DMS153 (cell line): Measurements from ENCODE around the gene ALG8.
"Not testable (repeated sequence)": the region's sequence is repeated elsewhere in the genome, so short reads cannot be mapped to it uniquely, and the experiment has no call there.

ENCODE experiments used
- DNase-seq: peaks from one replicate; lab custom pipeline; 2025; lab: John Stamatoyannopoulos, UW

The ALG8 gene

DNA sequence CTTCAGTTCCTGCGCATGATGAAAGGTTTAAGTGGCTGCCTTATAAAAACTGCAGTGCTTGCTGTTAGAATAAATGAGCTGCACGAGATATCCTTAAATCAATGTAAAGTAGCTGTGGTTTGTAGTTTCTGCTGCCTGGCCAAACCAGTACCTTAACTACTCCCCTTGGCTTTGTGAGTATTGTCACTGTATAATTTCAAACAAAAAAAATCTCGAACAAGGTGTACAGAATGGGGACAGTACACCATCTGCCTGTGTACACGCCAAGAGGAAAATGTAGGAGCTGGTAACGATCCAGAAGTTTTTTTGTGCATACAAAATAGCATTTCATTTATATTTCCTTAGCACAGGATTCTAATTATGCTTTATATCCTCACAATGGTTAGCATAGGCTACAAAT lies 39.2 kb downstream of the ALG8 start:
- DNase-seq: peak; percentile 59

DNA sequence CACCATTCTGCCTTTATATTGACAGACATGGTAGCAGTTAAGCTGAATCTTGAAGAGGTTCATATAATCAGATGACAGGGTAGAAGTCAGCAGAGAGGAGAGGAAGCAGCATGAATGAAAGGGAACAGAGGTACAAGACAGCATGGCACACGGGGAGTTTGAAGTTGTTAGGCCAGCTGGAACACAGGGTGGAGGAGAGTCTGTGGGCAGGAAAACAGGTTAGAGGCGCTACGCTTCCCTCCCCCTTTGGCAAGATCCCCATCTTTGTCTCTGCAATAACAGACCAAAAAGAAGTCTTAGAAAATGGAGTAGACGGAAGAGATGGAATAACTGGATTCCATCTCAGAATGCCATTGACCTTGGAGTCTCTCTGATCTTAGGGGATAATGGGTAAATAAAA lies 39.8 kb downstream of the ALG8 start:
- peak; percentile 42 for DNase-seq

DNA sequence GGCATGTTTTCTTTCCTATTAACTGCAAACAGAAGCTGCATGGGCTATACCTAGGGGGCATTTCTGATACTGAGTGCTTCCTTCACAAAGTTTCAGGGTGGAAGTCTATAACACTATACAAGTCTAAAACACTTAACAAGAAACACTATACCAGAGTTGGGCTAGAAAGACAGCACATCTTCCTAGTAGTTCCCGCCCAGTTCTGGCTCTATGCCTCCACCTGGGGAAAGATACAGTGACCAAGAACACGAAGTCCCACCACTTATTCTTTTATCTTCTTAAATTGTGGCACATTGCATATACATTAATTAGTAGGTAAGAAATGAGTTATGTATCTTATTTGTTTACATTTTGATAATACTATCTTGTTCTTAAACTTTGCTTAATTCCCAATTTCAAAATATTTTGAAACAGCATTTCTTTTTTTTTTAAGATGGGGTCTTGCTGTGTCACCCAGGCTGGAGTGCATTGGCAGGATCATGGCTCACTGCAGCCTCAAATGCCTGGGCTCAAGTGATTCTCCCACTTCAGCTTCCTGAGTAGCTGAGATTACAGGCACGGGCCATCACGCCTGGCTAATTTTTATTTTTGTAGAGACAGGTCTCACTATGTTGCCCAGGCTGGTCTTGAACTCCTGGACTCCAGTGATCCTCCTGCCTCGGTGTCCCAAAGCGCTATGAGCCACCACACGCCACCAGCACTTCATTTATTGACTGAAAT lies 41.6 kb downstream of the ALG8 start:
- no peak for DNase-seq

DNA sequence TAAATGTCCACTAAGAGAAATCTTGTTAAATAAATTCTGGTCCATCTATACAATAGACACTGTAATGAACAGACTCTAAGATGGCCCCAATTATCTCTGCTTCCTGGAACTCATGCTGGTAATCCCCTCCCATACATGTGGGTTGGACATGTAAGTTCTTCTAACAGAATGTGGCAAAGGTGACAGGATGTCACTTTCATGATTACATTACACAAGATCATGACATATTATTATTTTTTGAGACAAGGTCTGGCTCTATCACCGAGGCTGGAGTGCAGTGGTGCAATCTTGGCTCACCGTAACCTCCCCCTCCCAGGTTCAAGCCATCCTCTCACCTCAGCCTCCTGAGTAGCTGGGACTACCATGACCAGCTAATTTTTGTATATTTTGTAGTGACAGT lies 45.2 kb downstream of the ALG8 start:
- no peak for DNase-seq

DNA sequence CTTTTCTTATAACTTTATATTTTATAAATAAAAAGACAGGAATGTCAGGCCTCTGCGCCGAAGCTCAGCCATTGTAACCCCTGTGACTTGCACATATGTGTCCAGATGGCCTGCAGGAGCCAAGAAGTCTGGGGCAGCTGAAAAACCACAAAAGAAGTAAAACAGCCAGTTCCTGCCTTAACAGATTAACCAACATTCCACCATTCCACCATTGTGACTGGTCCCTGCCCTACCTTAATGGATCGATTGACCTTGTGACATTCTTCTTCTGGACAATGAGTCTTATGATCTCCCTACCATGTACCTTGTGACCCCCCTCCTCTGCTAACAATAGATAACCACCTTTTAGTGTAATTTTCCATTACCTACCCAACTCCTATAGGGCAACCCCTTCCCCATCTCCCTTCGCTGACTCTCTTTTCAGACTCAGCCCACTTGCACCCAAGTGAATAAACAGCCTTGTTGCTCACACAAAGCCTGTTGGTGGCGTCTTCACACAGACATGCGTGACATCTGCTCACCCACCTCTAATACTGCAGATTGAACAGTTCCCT lies 52.8 kb downstream of the ALG8 start:
- not testable (repeated sequence) for DNase-seq

DNA sequence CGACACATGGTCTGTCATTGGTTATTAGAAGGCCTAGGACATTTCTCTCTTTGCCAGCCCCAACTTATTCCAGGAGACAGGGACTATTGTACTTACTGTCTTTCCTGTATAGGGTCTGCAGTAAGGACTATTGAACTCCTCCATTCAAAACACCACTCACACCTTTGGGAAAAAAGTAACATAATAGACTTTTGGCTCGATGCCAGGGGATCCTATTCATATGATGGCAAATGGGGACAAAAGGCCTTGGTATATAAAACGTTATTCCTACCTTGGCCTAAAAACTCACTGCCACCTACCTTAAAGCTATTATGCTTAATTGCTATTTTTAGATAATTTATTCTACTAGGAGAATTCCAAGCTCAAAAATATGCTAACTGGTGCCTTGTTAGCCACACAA lies 53.5 kb downstream of the ALG8 start:
- DNase-seq: no peak

DNA sequence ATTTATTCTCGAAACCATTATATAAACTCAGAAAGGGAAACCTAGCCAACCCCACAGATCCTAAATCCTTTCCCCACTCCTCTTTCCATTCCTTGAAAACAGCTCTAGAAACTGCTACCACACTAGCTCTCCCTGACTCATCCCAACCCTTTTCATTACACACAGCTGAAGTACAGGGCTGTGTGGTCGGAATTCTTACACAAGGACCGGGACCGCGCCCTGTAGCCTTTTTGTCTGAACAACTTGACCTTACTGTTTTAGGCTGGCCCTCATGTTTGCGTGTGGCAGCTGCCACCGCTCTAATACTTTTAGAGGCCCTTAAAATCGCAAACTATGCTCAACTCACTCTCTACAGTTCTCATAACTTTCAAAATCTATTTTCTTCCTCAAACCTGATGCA lies 54.9 kb downstream of the ALG8 start:
- DNase-seq: not testable (repeated sequence)

DNA sequence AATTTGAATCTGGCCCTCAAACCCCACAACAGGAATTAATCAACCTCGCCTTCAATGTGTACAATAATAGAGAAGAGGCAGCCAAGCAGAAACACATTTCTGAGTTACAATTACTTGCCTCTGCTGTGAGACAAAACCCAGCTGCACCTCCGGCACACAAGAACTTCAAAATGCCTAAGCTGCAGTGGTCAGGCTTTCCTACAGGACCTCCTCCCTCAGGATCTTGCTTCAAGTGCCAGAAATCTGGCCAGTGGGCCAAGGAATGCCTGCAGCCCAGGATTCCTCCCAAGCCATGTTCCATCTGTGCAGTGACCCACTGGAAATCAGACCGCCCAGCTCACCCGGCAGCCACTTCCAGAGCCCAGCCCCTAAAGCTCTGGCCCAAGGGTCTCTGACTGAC lies 56.4 kb downstream of the ALG8 start:
- DNase-seq: no peak

DNA sequence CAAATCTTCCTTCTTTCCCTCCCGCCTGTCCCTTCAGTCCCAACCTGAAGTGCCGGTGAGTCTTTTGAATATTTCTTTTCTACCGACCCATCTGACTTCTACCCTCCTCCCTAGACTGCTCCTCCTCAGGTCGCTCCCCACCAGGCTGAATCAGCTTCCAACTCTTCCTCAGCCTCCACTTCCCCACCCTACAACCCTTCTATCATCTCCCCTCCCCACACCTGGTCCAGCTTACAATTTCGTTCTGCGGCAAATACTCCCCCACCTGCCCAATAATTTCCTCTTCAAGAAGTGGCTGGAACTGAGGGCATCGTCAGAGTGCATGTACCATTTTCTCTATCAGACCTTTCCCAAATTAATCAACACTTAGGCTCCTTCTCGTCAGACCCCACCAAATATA lies 57.3 kb downstream of the ALG8 start:
- DNase-seq: no peak

DNA sequence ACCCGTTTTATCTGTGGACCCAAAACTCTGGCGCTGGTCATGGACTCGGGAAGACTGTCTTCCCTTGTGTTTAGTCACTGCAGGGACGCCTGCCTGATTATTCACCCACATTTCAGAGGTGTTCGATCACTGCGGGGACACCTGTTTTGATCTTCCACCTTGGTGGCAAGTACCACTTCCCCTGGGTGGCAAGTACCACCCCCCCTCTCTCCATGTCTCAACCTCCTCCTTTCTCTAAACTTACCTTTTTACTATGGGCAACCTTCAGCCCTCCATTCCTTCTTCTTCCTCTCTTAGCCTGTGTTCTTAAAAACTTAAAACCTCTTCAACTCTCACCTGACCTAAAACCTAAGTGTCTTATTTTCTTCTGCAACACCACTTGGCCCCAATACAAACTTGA lies 57.8 kb downstream of the ALG8 start:
- DNase-seq: no peak

DNA sequence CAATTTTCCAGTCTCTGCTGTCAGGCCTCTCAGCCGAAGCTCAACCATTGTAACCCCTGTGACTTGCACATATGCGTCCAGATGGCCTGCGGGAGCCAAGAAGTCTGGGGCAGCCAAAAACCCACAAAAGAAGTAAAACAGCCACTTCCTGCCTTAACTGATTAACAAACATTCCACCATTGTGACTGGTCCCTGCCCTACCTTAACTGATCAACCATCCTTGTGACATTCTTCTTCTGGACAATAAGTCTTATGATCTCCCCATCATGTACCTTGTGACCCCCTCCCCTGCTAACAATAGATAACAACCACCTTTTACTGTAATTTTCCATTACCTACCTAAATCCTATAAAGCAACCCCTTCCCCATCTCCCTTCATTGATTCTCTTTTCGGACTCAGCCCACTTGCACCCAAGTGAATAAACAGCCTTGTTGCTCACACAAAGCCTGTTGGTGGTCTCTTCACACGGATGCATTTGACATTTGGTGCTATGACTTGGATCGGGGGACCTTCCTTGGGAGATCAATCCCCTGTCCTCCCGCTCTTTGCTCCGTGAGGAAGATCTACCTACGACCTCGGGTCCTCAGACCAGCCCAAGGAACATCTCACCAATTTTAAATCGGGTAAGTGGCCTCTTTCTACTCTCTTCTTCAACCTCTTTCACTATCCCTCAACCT lies 58.5 kb downstream of the ALG8 start:
- no peak for DNase-seq

DNA sequence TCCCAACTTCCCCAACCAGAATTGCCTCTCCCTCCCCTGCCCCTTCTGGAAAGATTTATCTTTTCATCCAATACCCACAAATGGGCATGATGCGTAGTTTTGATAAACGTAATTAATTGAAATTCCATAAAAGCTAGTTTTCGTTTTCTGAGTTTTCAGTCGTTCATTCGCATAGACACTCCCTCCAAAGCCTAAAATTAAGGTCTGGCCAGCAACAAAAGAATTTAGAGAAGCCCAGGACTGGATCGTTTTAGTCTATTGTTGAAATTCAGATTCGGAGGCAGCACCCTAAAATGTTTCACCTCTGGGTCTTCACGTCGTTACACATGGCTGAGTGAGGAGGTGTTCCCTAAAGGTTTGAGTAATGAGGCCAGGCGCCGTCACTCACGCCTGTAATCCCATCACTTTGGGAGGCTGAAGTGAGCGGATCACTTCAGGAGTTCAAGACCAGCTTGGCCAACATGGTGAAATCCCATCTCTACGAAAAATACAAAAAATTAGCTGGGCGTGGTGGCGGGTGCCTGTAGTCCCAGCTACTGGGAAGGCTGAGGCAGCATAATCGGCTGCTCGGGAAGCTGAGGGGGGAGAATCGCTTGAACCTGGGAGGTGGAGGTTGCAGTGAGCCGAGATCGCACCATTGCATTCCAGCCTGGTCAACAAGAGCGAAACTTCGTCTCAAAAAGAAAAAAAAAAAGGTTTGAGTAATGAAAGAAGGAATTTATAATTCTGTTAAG lies 59.2 kb downstream of the ALG8 start:
- no peak for DNase-seq

DNA sequence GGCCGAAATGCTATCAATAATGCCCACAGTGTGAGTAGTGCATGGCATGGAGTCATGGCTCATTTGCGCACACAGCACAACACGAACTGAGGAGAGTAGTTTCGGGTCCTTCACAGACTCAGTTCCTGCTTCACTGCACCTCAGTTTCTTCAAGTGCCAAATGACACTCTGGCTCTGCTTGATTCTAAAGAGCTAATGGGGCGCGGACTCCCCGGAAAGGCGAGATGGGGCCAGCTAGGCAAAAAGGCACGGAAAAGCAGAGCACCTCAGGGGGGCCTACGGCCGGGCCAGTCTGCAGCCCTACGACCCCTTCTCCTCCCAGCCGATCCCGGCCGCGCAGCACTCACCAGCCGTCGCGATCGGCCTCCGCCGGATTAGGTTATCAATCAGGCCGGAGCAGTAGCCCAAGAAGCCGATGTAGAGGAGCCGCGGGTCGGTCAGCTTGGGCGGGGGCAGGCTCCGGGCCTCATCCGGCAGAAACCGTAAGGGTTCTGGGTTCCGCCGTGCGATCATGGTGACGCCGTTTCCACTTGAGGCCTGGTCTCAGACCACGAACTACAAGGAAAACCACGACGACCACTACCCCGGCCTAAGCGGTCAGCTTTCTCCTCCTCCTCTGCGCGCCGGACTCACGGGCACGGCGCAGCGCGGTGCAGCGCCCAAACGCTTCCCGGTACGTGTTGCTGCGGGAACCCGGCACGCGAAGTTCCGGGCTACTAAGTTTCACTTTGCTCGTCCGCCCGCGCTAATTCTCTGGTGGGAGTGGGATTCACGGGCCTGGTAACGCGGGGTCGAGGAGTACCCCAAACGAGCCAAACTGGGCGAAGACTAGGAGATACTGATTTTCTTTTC lies 60.0 kb downstream of the ALG8 start, which contains the start of gene NDUFC2:
TSS of gene NDUFC2 (minus strand) at position 631 of the 852 bp plus-strand sequence. CDS start at position 513, 118 bp downstream.
- DNase-seq: peak; percentile 46

DNA sequence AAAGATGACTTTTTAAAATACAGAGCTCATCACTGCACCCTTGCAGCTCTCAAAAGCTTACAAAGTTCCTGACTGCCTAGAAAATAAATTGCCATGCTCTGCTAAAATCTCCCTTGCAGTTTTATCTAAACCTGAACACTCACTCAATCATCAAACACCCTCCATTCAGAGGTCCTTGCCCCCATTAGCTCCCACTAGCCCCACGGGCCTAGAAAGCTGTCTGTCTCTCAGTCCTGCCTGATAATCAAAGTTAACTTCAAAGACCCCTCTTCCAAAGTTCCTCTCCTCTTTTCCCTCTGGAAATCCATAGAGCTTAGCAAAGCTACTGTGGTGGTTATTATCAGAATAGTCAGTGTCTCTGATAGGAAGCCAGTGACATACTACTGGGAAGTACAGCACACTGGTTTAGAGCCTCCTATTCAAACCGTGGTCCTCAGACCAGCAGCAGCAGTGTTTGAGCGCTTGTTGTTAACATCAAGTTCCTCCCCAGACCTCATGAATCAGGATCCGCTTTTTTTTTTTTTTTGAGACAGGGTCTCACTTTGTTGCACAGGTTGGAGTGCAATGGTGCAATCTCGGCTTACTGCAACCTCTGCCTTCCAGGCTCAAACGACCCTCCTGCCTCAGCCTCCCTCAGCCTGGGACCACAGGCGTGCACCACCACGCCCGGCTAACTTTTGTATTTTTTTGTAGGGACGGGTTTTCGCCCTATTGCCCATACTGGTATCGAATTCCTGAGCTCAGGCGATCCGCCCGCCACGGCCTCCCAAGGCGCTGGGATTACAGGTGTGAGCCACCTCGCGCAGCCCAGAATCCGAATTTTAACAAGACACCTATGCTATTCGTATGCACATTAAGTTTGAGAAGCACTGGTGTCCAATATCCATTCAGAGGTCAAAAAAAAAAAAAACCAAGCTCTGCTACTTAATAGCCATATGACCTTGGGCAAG lies 60.9 kb downstream of the ALG8 start:
- no peak for DNase-seq

DNA sequence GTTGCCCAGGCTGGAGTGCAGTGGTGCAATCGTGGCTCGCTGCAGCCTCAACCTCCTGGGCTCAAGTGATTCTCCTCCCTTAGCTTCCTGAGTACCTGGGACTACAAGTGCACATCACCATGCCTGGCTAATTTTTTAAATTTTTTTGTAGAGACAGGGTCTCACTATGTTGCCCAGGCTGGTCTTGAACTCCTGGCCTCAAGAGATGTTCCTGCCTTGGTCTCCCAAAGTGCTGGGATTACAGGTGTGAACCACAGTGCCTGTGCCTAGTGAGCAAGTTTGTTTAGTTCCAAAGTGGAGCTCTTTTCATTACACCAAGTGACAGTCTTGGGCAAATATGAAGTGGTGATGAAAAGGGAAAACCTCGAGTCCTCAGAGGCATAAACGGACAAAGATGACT lies 61.8 kb downstream of the ALG8 start:
- DNase-seq: not testable (repeated sequence)

DNA sequence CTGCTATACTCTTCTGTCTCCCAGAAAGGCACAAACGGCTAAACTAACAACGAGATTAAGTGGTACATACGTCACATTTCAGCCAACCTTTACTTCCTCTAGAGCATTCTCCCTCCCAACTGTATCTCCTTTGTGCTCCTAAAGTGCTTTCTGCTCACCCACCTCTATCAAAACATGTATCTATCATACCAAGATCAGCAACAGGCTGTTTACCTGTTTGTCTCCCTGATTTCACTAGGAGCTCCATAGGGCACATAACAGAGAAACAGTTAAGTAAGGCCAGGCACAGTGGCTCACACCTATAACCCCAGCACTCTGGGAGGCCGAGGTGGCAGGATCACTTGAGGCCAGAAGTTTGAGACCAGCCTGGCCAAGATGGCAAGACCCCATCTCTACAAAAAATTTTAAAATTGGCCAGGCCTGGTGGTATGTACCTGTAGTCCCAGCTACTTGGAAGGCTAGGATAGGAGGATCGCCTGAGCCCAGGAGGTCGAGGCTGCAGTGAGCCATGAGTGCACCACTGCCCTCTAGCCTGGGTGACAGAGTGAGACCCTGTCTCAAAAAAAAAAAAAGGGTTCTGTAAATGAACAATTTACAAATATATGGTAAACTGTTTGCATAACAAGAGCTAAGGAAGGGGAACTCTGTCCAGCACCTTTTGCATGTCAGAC lies 62.6 kb downstream of the ALG8 start:
- no peak for DNase-seq

DNA sequence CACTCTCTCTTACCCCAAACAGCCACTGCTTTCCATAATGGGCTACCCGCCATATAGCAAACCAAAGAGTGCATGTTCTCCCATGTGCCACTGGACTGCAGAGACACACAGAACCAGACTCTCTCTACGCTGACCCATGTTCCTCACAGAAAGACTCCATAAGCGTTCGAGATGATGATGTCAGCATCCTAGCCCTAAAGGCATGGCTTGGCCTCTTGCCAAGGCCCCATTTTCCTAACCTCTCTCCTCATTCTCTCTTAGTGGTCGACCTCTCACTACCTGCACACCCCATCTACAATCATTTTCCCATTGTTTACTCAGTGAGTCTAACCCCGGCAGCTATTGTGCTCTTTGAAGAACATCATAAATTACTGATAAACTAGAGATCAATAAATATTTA lies 64.7 kb downstream of the ALG8 start:
- DNase-seq: no peak

DNA sequence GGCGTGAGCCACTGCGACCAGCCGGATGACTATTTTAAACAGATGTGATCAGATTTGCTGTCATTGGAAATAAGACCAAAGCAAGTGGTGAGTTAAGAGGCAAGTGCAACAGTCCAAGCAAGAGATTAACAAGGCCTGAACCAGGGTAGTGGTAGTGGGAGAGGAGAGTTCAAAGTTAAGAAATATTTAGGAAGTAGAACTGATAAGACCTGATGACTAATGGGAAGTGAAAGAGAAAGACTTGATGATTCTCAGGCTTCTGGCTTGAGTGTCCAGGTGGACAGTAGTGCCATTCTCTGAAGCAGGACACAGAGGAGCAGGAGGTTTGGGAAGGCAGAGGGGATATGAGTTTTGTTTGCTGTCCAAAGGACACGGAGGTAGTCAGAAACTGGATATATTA lies 67.0 kb downstream of the ALG8 start:
- no peak for DNase-seq

DNA sequence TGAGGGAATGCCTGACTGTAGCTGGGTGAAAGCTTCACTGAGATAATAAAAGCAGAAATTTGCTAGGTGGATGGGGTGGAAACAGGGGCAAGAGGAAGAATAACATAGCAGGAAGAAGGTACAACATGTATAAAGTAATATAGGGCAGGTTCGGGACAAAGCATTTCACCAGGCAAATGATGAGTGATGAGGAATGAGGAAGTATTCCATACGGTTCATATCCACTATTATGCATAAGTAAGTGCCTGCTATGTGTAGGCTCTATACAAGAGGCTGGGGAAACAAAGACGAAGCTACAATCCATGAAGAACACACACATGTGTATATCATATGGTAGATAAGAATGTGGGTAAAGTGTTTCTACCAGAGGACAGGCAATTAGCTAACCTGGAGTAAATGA lies 67.7 kb downstream of the ALG8 start:
- DNase-seq: no peak

DNA sequence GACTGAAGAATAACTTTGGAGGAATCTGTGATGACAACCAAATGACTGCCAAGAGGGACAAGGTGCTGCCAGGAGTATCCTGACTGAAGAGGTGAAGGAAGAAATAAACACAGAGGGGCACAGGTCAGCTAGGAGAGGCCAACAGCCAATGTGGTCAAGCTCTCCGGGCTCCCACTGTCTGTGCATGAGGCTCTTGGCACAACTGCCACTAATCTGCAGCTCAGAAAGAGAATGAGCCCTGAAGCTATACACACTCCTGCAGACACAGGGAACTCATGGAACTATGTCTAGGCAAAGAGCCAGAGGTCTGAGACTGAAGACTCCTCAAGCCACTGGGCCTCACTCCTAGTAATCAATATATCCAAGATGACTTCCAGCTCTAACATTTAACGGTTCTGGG lies 68.8 kb downstream of the ALG8 start:
- DNase-seq: no peak
